Peyer's patch (tissue), 4 donors: ENCODE measurements around the gene CLASP1. TPM values are rescaled to one million over a fixed set of nuclear protein-coding genes. Genes with fewer than 3 reads are reported as not detected.

Source experiments
- DNase-seq, 3 donors: peaks; one replicate each; pipeline ENCODE4 v3.0.0-alpha.2; 2017 to 2019
- H3K27ac ChIP-seq, 4 donors: fragments of 200-600 bp; sonication (generic); one replicate each; pipeline ENCODE4 v1.5.1; 2016 to 2019
- H3K27me3 ChIP-seq, 2 donors: fragments of 200-600 bp; sonication (generic); one replicate each; pipeline ENCODE4 v1.5.1; 2019
- H3K36me3 ChIP-seq, 3 donors: fragments of 200-600 bp; sonication (generic); one replicate each; pipeline ENCODE4 v1.5.1; 2016 to 2019
- H3K4me1 ChIP-seq, 4 donors: fragments of 200-600 bp; sonication (generic); one replicate each; pipeline ENCODE4 v1.5.1; 2016 to 2019
- H3K4me3 ChIP-seq, 4 donors: fragments of 200-600 bp; sonication (generic); 1 replicate in 3 of 4; 2 replicates in 1 of 4; pipeline ENCODE4 v1.5.1; 2016 to 2019; ENCODE audit warnings: mild to moderate bottlenecking in 1 of 4
- H3K9me3 ChIP-seq, 4 donors: fragments of 200-600 bp; sonication (generic); one replicate each; pipeline ENCODE4 v1.5.1; 2016 to 2019; ENCODE audit warnings: mild to moderate bottlenecking in 1 of 4
- CTCF ChIP-seq, 6 experiments: fragments of 450-650 bp in 4 of 6; fragments of 200-600 bp in 2 of 6; sonication (generic) in 1 of 6; IDR thresholded peaks; one replicate each; pipeline ENCODE4 v1.5.1; 2017 to 2019; ENCODE audit warnings: antibody characterized with exemption in 6 of 6, mild to moderate bottlenecking in 3 of 6, moderate library complexity in 1 of 6
- POLR2A ChIP-seq, 2 donors: fragments of 450-650 bp; IDR thresholded peaks; one replicate each; pipeline ENCODE4 v1.5.1; 2017; ENCODE audit warnings: antibody characterized with exemption in 2 of 2, mild to moderate bottlenecking in 2 of 2, moderate library complexity in 2 of 2
- total RNA-seq, 4 donors: library from RNA; depleted of rRNA; stranded (reverse); fragments of >200 nt; gene quantifications; one replicate each; pipeline ENCODE4 v1.1.0, GENCODE V29; 2016

CLASP1 gene
- total RNA-seq, 4 donors from 2014 or later, result 30.5 to 130 (median 73.7) TPM

- TF ChIP-seq POLR2A (IDR thresholded peaks at IDR 0.05), result no peak
- no peak for TF ChIP-seq CTCF (IDR thresholded peaks at IDR 0.05)
- no peaks in the 10 kb centered on the region for H3K36me3 ChIP-seq
- H3K9me3 ChIP-seq, result no peaks in the 10 kb centered on the region
- no peak overlapping the region for H3K27ac ChIP-seq
- no peak overlapping the region for H3K4me3 ChIP-seq
- DNase-seq, result no peak
- no peaks in the 10 kb centered on the region for H3K27me3 ChIP-seq
- no peaks in the 10 kb centered on the region for H3K4me1 ChIP-seq
These were observed 22.3 kb downstream of the CLASP1 start for GRCh38 chr2:121626777-121627524.

- TF ChIP-seq CTCF (IDR thresholded peaks at IDR 0.05), result no peak
- TF ChIP-seq POLR2A (IDR thresholded peaks at IDR 0.05), result no peak
- H3K27ac ChIP-seq, result no peak overlapping the region
- no peaks in the 10 kb centered on the region for H3K27me3 ChIP-seq
- H3K4me3 ChIP-seq, result no peak overlapping the region
- no peaks in the 10 kb centered on the region for H3K36me3 ChIP-seq
- no peaks in the 10 kb centered on the region for H3K4me1 ChIP-seq
- no peaks in the 10 kb centered on the region for H3K9me3 ChIP-seq
- no peak for DNase-seq
These were observed 23.3 kb downstream of the CLASP1 start for GRCh38 chr2:121625953-121626352.

- no peak for TF ChIP-seq POLR2A (IDR thresholded peaks at IDR 0.05)
- TF ChIP-seq CTCF (IDR thresholded peaks at IDR 0.05), result no peak
- Histone ChIP-seq H3K27ac (no peak overlapping the region), H3K9me3 (no peaks in the 10 kb centered on the region), H3K4me3 (no peak overlapping the region), H3K4me1 (no peaks in the 10 kb centered on the region), H3K27me3 (no peaks in the 10 kb centered on the region), H3K36me3 (no peaks in the 10 kb centered on the region)
- DNase-seq, result no peak
These were observed 32.1 kb downstream of the CLASP1 start for GRCh38 chr2:121617042-121617599.

- no peak for DNase-seq
- no peak overlapping the region for H3K27ac ChIP-seq
- H3K4me3 ChIP-seq, result no peak overlapping the region
- H3K4me1 ChIP-seq, result no peaks in the 10 kb centered on the region
- TF ChIP-seq CTCF (IDR thresholded peaks at IDR 0.05), result no peak
- TF ChIP-seq POLR2A (IDR thresholded peaks at IDR 0.05), result no peak
- H3K36me3 ChIP-seq, result no peaks in the 10 kb centered on the region
- H3K9me3 ChIP-seq, result peaks cover 0 to 5% (median 0%) of the 10 kb centered on the region in 4 donors
- H3K27me3 ChIP-seq, result no peaks in the 10 kb centered on the region
These were observed 35.5 kb downstream of the CLASP1 start for GRCh38 chr2:121613774-121614173.

- H3K36me3 ChIP-seq, result no peaks in the 10 kb centered on the region
- DNase-seq, result no peak
- TF ChIP-seq CTCF (IDR thresholded peaks at IDR 0.05) (no peak), POLR2A (IDR thresholded peaks at IDR 0.05) (no peak)
- H3K27me3 ChIP-seq, result no peaks in the 10 kb centered on the region
- H3K4me1 ChIP-seq, result no peaks in the 10 kb centered on the region
- no peak overlapping the region for H3K27ac ChIP-seq
- H3K9me3 ChIP-seq, result peaks cover 0 to 5% (median 0%) of the 10 kb centered on the region in 4 donors
- H3K4me3 ChIP-seq, result no peak overlapping the region
These were observed 36.1 kb downstream of the CLASP1 start for GRCh38 chr2:121613152-121613551.
